Astrocyte of the spinal cord (primary cell): ENCODE results near the gene RPL13.
A peak's percentile ranks its signal among the peaks of the same experiment; 100 is the strongest.

Source experiments
- DNase-seq: peaks from one replicate; pipeline ENCODE4 v3.0.0; 2011; ENCODE audit warnings: low read depth, low spot score
- H3K4me3 ChIP-seq: 2 replicates; pipeline ENCODE4 v1.5.1; 2011; ENCODE audit warnings: low read depth, mild to moderate bottlenecking, low read length, moderate library complexity
- CTCF ChIP-seq: IDR thresholded peaks from 2 replicates; pipeline ENCODE4 v1.5.1; 2012; ENCODE audit warnings: low read depth, mild to moderate bottlenecking, low read length, inconsistent platforms
- in situ Hi-C: cut with HindIII; loops from 2 replicates; pipeline ENCODE4 v1.10.0; 2017; ENCODE audit warnings: low sequenced_read_pairs

Gene RPL13

GRCh38 chr16:89536371-89536770, 24.1 kb upstream of the RPL13 start:
- no peak for TF ChIP-seq CTCF
- in situ Hi-C loops, result no loop called here
- no peak overlapping the region for H3K4me3 ChIP-seq
- DNase-seq, result no peak

GRCh38 chr16:89536886-89537548, 23.5 kb upstream of the RPL13 start:
- in situ Hi-C loops, result no loop called here
- TF ChIP-seq CTCF, result no peak
- no peak overlapping the region for H3K4me3 ChIP-seq
- DNase-seq, result no peak

- no peak for TF ChIP-seq CTCF
- peak; percentile 35 for DNase-seq
- no peak overlapping the region for H3K4me3 ChIP-seq
- in situ Hi-C loops, result no loop called here
Observed at GRCh38 chr16:89537549-89537925, 22.9 kb upstream of the RPL13 start.

GRCh38 chr16:89538286-89538685, 22.2 kb upstream of the RPL13 start:
- H3K4me3 ChIP-seq, result no peak overlapping the region
- TF ChIP-seq CTCF, result no peak
- peak; percentile 31 for DNase-seq
- in situ Hi-C loops, result no loop called here

GRCh38 chr16:89540557-89540956, 19.9 kb upstream of the RPL13 start:
- in situ Hi-C loops, result no loop called here
- DNase-seq, result no peak
- H3K4me3 ChIP-seq, result no peak overlapping the region
- no peak for TF ChIP-seq CTCF

- no peak for TF ChIP-seq CTCF
- in situ Hi-C loops, result no loop called here
- no peak overlapping the region for H3K4me3 ChIP-seq
- no peak for DNase-seq
Observed at GRCh38 chr16:89541792-89542191, 18.7 kb upstream of the RPL13 start.
